Vagina (tissue), 2 donors: Measurements from ENCODE around the gene UPK2. TPM values are rescaled to one million over a fixed set of nuclear protein-coding genes. Genes with fewer than 3 reads are reported as not detected.
A peak's percentile ranks its signal among the peaks of the same experiment; 100 is the strongest.

Source experiments
- DNase-seq, 2 donors: peaks; one replicate each; pipeline ENCODE4 v3.0.0-alpha.2; 2017; ENCODE audit errors: extremely low spot score in 2 of 2
- H3K27ac ChIP-seq: fragments of 200-600 bp; sonication (generic); one replicate; pipeline ENCODE4 v1.5.1; 2019
- H3K27me3 ChIP-seq: fragments of 200-600 bp; sonication (generic); one replicate; pipeline ENCODE4 v1.5.1; 2019
- H3K36me3 ChIP-seq, 2 donors: fragments of 200-600 bp; sonication (generic); one replicate each; pipeline ENCODE4 v1.5.1; 2017 to 2019
- H3K4me1 ChIP-seq: fragments of 200-600 bp; sonication (generic); one replicate; pipeline ENCODE4 v1.5.1; 2019
- H3K4me3 ChIP-seq, 2 donors: fragments of 200-600 bp; sonication (generic); 1 replicate in 1 of 2; 2 replicates in 1 of 2; pipeline ENCODE4 v1.5.1; 2016 to 2019
- H3K9me3 ChIP-seq: fragments of 200-600 bp; sonication (generic); one replicate; pipeline ENCODE4 v1.5.1; 2019
- CTCF ChIP-seq, 3 experiments: fragments of 450-650 bp in 2 of 3; fragments of 200-600 bp in 1 of 3; sonication (generic) in 1 of 3; IDR thresholded peaks; one replicate each; pipeline ENCODE4 v1.5.1; 2017 to 2019; ENCODE audit warnings: antibody characterized with exemption in 3 of 3, mild to moderate bottlenecking in 2 of 3, moderate library complexity in 2 of 3
- POLR2A ChIP-seq, 2 donors: fragments of 450-650 bp; IDR thresholded peaks; one replicate each; pipeline ENCODE4 v1.6.1; 2017; ENCODE audit warnings: antibody characterized with exemption in 2 of 2, mild to moderate bottlenecking in 2 of 2, moderate library complexity in 2 of 2
- POLR2AphosphoS5 ChIP-seq, 2 donors: sonication (generic); formaldehyde crosslinking; IDR thresholded peaks; one replicate each; pipeline ENCODE4 v1.9.0; 2017; ENCODE audit warnings: antibody characterized with exemption in 2 of 2, mild to moderate bottlenecking in 2 of 2, low read depth in 1 of 2; ENCODE audit not compliant: insufficient read depth in 1 of 2
- intact Hi-C: fragments of 100-400 bp; cut with DNase I; formaldehyde crosslinking; loops from one replicate; pipeline ENCODE4 v1.15.1; 2023
- total RNA-seq: library from RNA; depleted of rRNA; stranded (reverse); fragments of >200 nt; gene quantifications from one replicate; pipeline ENCODE4 v1.2.3, GENCODE V29; 2016

The UPK2 gene
- total RNA-seq, 1 donor from 2014 or later, result not detected

GRCh38 chr11:118909619-118910308, 46.3 kb upstream of the UPK2 start:
- Histone ChIP-seq H3K27me3 (no peaks in the 10 kb centered on the region), H3K4me3 (peak overlapping the region; percentile 44 to 60), H3K27ac (peak overlapping the region; percentile 96), H3K4me1 (peaks cover 82% of the 10 kb centered on the region), H3K9me3 (no peaks in the 10 kb centered on the region), H3K36me3 (peaks cover 0 to 27% of the 10 kb centered on the region in 2 donors)
- TF ChIP-seq CTCF (IDR thresholded peaks at IDR 0.05), result no peak
- no peak for TF ChIP-seq POLR2A (IDR thresholded peaks at IDR 0.05)
- peak in 1 of 2 donors; percentile 30 for TF ChIP-seq POLR2AphosphoS5 (IDR thresholded peaks at IDR 0.05; ENCODE audit: insufficient read depth in 1 of 2, low read depth in 1 of 2)
- no peak for DNase-seq
- intact Hi-C loops, result loop anchor here (2.0 kb wide), 2 partner anchors 19 to 47 kb away; partner anchors contain the start of gene UPK2

GRCh38 chr11:118910309-118911112, 45.6 kb upstream of the UPK2 start:
- peak in 1 of 2 donors; percentile 30 for TF ChIP-seq POLR2A (IDR thresholded peaks at IDR 0.05)
- no peak for TF ChIP-seq CTCF (IDR thresholded peaks at IDR 0.05)
- peak in 1 of 2 donors; percentile 78 for TF ChIP-seq POLR2AphosphoS5 (IDR thresholded peaks at IDR 0.05; ENCODE audit: insufficient read depth in 1 of 2, low read depth in 1 of 2)
- H3K27me3 ChIP-seq, result no peaks in the 10 kb centered on the region
- peak overlapping the region; percentile 96 for H3K27ac ChIP-seq
- peaks cover 0 to 21% of the 10 kb centered on the region in 2 donors for H3K36me3 ChIP-seq
- peak overlapping the region; percentile 44 to 60 for H3K4me3 ChIP-seq
- DNase-seq, result no peak
- no peaks in the 10 kb centered on the region for H3K9me3 ChIP-seq
- peaks cover 89% of the 10 kb centered on the region for H3K4me1 ChIP-seq
- intact Hi-C loops, result no loop called here

DNA sequence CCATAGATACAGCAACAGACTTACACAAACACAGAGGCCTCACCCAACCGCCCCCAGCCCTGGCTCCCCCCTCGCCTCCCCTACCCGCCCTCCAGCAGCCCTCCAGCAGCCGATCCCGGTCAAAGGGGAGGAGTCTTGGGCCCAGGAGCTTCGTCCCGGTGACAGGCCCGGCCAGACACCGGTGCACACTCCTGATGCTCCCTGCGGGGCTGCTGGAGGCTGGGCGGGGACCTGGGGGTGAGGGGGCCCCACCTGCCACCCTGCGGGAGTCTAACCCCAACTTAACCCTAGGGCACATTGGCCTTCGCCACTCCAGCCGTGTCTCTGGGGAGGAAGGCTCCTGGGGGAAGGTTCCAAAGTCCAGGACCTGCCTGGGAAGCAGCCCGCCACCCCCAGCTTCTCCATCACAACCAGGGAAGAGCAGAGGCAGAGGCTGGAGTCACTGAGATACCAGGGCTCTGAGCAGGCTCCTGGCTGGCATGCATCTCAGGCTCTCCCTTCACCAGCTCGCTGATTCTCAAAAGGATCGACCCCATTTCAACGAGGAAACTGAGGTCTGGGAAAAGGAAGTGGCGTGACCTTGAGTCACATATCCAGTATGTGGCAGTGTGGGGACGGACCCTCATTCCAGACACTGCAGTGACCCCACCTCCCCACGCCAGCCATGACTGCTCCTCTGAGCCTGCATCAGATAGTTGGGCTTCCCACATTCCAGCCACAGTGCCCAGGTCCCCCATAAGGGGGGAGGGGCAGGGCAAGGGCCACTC, 44.8 kb upstream of the UPK2 start:
- peak overlapping the region; percentile 44 to 60 for H3K4me3 ChIP-seq
- no peak for DNase-seq
- no peaks in the 10 kb centered on the region for H3K9me3 ChIP-seq
- H3K27ac ChIP-seq, result peak overlapping the region; percentile 96
- H3K27me3 ChIP-seq, result no peaks in the 10 kb centered on the region
- intact Hi-C loops, result no loop called here
- peaks cover 0 to 13% of the 10 kb centered on the region in 2 donors for H3K36me3 ChIP-seq
- peaks cover 97% of the 10 kb centered on the region for H3K4me1 ChIP-seq
- TF ChIP-seq POLR2A (IDR thresholded peaks at IDR 0.05), result no peak

GRCh38 chr11:118911880-118912741, 44.0 kb upstream of the UPK2 start:
- H3K9me3 ChIP-seq, result no peaks in the 10 kb centered on the region
- no peaks in the 10 kb centered on the region for H3K27me3 ChIP-seq
- intact Hi-C loops, result no loop called here
- peaks cover 0 to 8% of the 10 kb centered on the region in 2 donors for H3K36me3 ChIP-seq
- DNase-seq, result no peak
- H3K27ac ChIP-seq, result peak overlapping the region; percentile 96
- H3K4me3 ChIP-seq, result peak overlapping the region; percentile 44 to 60
- peak in 1 of 2 donors; percentile 64 for TF ChIP-seq POLR2A (IDR thresholded peaks at IDR 0.05)
- peak; percentile 19 to 86 for TF ChIP-seq POLR2AphosphoS5 (IDR thresholded peaks at IDR 0.05; ENCODE audit: insufficient read depth in 1 of 2, low read depth in 1 of 2)
- TF ChIP-seq CTCF (IDR thresholded peaks at IDR 0.05), result no peak
- peaks cover 100% of the 10 kb centered on the region for H3K4me1 ChIP-seq
